Measurements from ENCODE around the gene PROC.
A peak's percentile ranks its signal among the peaks of the same experiment; 100 is the strongest.

Gene PROC

GRCh38 chr2:127414638-127415592 is 3.3 kb upstream of the PROC start:
- no peak for DNase-seq (ENCODE audit: low spot score)

DNA sequence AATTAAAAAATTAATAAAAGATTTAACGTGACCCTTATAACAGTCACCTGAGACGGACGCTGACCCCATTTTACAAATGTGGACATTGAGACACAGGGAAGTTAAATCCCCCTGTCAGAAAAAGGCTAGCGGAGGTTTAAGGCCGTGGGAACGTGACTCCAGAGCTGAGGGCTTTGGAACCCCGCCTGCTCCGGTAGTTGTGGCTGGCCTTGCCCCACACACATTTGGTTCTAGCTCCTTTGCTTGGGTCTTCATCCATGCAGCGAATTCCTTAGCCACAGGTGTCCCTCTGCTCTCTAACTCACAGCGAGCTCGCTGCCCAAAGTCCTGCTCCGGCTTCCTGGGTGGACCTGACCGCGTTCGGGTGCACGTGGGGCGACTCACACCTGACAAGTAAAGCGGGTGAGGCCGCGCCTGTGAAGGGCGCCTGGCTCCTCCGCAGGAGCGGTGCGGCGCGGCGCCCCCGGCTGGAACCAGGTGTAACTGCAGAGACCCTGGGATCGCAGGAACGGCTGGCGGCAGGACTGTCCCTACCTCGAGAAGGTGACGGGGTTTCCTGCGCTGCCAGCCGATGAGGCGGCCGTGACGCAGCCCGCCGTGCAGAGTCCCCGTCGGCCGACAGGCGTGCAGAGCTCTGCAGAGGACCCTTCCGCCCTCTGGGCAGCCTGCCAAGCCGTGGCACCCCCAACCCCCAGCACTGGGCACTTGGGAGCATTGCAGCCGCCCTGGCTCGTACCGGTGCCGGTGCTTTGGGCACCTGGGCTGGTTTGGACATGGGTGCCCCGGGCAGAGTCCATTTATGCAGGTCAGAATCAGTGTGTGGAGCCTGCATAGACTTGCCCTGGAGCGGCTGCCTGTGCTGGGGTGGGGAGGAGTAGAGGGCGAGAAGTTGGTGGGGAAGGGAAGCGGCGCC is 2.4 kb upstream of the PROC start:
- DNase-seq (ENCODE audit: low spot score) = peak; percentile 51

- DNase-seq (ENCODE audit: low spot score) = no peak
Measured at GRCh38 chr2:127416506-127417001, 1.7 kb upstream of the PROC start.

DNA sequence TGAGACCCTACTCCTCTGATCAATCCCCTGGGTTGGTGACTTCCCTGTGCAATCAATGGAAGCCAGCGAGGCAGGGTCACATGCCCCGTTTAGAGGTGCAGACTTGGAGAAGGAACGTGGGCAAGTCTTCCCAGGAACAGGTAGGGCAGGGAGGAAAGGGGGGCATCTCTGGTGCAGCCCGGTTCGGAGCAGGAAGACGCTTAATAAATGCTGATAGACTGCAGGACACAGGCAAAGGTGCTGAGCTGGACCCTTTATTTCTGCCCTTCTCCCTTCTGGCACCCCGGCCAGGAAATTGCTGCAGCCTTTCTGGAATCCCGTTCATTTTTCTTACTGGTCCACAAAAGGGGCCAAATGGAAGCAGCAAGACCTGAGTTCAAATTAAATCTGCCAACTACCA is 821 bp upstream of the PROC start:
- no peak for DNase-seq (ENCODE audit: low spot score)

GRCh38 chr2:127419112-127419430 is 844 bp downstream of the PROC start:
- DNase-seq (ENCODE audit: low spot score) = no peak

DNA sequence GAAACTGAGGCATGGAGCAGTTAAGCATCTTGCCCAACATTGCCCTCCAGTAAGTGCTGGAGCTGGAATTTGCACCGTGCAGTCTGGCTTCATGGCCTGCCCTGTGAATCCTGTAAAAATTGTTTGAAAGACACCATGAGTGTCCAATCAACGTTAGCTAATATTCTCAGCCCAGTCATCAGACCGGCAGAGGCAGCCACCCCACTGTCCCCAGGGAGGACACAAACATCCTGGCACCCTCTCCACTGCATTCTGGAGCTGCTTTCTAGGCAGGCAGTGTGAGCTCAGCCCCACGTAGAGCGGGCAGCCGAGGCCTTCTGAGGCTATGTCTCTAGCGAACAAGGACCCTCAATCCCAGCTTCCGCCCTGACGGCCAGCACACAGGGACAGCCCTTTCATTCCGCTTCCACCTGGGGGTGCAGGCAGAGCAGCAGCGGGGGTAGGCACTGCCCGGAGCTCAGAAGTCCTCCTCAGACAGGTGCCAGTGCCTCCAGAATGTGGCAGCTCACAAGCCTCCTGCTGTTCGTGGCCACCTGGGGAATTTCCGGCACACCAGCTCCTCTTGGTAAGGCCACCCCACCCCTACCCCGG is 1.3 kb downstream of the PROC start:
- no peak for DNase-seq (ENCODE audit: low spot score)

DNA sequence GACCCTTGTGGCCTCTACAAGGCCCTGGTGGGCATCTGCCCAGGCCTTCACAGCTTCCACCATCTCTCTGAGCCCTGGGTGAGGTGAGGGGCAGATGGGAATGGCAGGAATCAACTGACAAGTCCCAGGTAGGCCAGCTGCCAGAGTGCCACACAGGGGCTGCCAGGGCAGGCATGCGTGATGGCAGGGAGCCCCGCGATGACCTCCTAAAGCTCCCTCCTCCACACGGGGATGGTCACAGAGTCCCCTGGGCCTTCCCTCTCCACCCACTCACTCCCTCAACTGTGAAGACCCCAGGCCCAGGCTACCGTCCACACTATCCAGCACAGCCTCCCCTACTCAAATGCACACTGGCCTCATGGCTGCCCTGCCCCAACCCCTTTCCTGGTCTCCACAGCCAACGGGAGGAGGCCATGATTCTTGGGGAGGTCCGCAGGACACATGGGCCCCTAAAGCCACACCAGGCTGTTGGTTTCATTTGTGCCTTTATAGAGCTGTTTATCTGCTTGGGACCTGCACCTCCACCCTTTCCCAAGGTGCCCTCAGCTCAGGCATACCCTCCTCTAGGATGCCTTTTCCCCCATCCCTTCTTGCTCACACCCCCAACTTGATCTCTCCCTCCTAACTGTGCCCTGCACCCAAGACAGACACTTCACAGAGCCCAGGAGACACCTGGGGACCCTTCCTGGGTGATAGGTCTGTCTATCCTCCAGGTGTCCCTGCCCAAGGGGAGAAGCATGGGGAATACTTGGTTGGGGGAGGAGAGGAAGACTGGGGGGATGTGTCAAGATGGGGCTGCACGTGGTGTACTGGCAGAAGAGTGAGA is 2.0 kb downstream of the PROC start:
- DNase-seq (ENCODE audit: low spot score) = no peak

GRCh38 chr2:127421116-127421800 is 3.0 kb downstream of the PROC start:
- DNase-seq (ENCODE audit: low spot score) = no peak

DNA sequence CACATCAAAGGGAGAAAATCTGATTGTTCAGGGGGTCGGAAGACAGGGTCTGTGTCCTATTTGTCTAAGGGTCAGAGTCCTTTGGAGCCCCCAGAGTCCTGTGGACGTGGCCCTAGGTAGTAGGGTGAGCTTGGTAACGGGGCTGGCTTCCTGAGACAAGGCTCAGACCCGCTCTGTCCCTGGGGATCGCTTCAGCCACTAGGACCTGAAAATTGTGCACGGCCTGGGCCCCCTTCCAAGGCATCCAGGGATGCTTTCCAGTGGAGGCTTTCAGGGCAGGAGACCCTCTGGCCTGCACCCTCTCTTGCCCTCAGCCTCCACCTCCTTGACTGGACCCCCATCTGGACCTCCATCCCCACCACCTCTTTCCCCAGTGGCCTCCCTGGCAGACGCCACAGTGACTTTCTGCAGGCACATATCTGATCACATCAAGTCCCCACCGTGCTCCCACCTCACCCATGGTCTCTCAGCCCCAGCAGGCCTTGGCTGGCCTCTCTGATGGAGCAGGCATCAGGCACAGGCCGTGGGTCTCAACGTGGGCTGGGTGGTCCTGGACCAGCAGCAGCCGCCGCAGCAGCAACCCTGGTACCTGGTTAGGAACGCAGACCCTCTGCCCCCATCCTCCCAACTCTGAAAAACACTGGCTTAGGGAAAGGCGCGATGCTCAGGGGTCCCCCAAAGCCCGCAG is 3.8 kb downstream of the PROC start:
- DNase-seq (ENCODE audit: low spot score) = no peak

- no peak for DNase-seq (ENCODE audit: low spot score)
Measured at GRCh38 chr2:127422559-127423477, 4.6 kb downstream of the PROC start.

GRCh38 chr2:127423478-127423843 is 5.2 kb downstream of the PROC start:
- DNase-seq (ENCODE audit: low spot score) = no peak

DNA sequence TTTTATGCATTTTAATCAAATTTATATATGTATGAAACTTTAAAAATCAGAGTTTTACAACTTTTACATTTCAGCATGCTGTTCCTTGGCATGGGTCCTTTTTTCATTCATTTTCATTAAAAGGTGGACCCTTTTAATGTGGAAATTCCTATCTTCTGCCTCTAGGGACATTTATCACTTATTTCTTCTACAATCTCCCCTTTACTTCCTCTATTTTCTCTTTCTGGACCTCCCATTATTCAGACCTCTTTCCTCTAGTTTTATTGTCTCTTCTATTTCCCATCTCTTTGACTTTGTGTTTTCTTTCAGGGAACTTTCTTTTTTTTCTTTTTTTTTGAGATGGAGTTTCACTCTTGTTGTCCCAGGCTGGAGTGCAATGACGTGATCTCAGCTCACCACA is 5.7 kb downstream of the PROC start:
- DNase-seq (ENCODE audit: low spot score) = no peak

DNA sequence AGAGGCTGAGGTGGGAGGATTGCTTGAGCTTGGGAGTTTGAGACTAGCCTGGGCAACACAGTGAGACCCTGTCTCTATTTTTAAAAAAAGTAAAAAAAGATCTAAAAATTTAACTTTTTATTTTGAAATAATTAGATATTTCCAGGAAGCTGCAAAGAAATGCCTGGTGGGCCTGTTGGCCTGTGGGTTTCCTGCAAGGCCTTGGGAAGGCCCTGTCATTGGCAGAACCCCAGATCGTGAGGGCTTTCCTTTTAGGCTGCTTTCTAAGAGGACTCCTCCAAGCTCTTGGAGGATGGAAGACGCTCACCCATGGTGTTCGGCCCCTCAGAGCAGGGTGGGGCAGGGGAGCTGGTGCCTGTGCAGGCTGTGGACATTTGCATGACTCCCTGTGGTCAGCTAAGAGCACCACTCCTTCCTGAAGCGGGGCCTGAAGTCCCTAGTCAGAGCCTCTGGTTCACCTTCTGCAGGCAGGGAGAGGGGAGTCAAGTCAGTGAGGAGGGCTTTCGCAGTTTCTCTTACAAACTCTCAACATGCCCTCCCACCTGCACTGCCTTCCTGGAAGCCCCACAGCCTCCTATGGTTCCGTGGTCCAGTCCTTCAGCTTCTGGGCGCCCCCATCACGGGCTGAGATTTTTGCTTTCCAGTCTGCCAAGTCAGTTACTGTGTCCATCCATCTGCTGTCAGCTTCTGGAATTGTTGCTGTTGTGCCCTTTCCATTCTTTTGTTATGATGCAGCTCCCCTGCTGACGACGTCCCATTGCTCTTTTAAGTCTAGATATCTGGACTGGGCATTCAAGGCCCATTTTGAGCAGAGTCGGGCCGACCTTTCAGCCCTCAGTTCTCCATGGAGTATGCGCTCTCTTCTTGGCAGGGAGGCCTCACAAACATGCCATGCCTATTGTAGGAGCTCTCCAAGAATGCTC is 6.6 kb downstream of the PROC start:
- no peak for DNase-seq (ENCODE audit: low spot score)

GRCh38 chr2:127425540-127426490 is 7.6 kb downstream of the PROC start:
- DNase-seq (ENCODE audit: low spot score) = no peak

DNA sequence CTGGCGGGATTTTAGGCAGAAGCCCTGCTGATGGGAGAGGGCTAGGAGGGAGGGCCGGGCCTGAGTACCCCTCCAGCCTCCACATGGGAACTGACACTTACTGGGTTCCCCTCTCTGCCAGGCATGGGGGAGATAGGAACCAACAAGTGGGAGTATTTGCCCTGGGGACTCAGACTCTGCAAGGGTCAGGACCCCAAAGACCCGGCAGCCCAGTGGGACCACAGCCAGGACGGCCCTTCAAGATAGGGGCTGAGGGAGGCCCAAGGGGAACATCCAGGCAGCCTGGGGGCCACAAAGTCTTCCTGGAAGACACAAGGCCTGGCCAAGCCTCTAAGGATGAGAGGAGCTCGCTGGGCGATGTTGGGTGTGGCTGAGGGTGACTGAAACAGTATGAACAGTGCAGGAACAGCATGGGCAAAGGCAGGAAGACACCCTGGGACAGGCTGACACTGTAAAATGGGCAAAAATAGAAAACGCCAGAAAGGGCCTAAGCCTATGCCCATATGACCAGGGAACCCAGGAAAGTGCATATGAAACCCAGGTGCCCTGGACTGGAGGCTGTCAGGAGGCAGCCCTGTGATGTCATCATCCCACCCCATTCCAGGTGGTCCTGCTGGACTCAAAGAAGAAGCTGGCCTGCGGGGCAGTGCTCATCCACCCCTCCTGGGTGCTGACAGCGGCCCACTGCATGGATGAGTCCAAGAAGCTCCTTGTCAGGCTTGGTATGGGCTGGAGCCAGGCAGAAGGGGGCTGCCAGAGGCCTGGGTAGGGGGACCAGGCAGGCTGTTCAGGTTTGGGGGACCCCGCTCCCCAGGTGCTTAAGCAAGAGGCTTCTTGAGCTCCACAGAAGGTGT is 8.5 kb downstream of the PROC start:
- DNase-seq (ENCODE audit: low spot score) = no peak

All from hematopoietic multipotent progenitor cell treated with erythropoietin and hydrocortisone succinate and interleukin-3 and kit ligand, for 15 days (in vitro differentiated cells).